Stimulated activated CD4-positive, alpha-beta T cell treated with anti-CD3 and anti-CD28 coated beads, Interleukin-2, amount 100 ng/mL, for 48 hours (primary cell): ENCODE data around the gene ZNF322.
A peak's percentile ranks its signal among the peaks of the same experiment; 100 is the strongest.

Experiments
- DNase-seq, 2 donors: peaks; one replicate each; pipeline ENCODE4 v3.0.0-alpha.2; 2020

ZNF322 gene

GRCh38 chr6:26613689-26614683, 45.6 kb downstream of the ZNF322 start:
- DNase-seq, result no peak

DNA sequence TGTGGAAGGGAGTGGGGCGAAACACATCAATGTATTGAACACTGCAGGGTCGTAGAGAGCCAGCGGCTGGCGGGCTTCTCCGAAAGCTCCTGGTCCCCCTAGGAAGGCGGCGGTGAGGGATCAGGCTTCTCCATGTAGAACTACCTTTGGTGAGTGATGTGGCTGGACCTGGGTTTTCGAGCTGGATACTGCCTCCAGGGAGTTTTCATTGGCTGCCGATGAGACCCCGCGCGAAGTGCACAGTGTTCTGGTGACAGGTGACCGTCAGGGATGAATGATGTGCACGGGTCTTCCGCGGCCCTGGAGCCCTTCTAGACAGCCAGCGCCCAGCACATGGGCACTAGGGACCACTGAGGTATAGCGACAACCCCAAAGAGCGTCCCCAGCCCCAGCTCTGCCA, 46.3 kb downstream of the ZNF322 start:
- no peak for DNase-seq

DNA sequence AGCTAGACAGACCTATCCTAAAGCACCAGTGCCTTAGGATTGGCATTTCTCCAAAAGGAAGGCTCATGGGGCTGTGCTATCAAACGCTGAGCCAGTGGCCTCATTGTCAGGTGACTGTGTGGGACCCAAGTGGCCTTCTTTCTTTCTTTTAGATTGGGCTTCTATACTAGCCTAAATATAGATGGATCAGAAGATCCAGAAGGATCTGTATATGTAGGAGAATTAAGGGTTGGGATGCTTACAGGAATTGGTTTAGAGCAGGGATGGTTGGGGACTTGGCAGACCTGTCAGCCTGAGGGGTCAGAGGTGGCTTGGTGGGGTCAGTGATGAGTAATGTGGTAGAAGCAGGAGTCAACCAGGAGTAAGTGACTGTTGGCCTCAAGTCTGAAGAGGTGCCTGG, 47.9 kb downstream of the ZNF322 start:
- no peak for DNase-seq

GRCh38 chr6:26609463-26609862, 50.1 kb downstream of the ZNF322 start:
- DNase-seq, result no peak

DNA sequence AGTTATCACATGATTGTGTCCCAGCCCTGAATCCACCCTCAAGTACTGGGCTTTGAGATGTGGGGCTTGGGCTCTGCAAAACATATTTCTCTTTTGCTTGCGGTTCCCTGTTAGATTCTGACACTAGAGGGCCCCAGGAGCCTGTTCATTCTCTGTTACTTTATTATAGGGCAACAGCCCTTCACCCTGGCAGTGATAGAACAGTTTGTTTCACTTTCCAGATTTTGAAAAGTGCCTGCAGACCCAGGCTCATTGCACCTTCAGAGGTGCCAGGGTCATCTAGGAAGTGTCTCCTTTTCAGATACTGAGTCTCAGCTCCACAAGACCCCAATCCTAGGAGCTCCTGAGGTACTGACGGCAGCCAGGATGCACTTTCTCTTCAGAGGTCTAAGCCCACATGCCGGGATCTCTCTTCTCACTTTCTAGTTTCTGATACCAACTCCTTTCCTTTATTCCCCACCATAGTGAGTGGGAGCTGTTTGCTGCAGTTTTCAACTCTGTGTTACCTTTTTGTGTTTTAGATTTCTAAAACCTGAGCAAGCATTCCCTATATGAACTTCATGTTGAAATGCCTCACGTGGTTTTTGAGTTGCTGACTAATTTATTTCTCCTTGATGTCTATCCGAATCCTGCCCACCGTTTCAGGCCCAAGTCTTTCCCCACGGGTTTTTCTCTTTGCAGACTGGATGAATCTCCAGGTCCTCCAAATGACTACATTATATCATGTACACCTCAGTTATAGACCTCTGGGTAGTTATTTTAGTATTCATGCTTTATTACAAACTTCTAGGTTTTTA, 51.9 kb downstream of the ZNF322 start:
- DNase-seq, result peak in 1 of 2 donors; percentile 42

GRCh38 chr6:26604797-26605196, 54.7 kb downstream of the ZNF322 start:
- no peak for DNase-seq

DNA sequence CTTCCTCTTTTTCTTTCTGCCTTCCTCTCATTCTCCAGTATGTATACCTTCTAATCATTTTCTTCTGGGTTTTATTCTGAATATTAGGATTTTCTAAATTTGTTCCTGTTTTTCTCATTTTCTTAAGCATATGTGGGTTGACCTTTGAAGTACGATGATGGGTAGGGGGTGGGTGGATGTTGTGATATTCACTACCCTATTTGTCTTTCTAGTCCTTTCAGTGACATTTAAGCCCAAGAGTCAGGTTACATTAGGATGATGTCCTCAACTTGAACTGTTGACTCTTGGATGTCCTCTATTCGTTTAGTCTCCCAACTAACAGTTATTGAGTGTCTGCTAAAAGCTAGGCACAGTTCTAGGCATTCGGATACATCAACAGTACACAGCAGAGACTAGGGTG, 55.5 kb downstream of the ZNF322 start:
- DNase-seq, result no peak

- no peak for DNase-seq
Observed at GRCh38 chr6:26602262-26602661, 57.3 kb downstream of the ZNF322 start.

- DNase-seq, result no peak
Observed at GRCh38 chr6:26600759-26601158, 58.8 kb downstream of the ZNF322 start.

GRCh38 chr6:26599591-26599990, 60.0 kb downstream of the ZNF322 start:
- no peak for DNase-seq

DNA sequence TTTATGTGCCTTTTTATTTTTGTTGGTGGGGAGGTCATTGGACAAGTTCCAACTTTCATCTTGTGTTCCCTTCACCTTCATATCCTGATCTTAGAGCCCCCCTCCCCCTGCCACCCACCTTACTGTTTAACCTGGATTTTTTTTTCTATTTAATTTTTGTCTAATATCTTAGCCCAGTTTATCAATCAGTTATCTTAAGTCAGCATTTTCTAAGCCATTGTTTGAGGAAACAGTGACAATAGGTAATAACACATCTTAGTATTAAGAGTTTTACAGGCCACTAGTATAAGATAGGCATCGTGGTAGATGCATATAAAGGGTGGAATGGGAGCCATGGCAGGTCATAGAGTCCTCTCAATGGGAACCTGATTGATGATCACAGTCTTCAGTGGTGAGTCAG, 60.4 kb downstream of the ZNF322 start:
- DNase-seq, result no peak

DNA sequence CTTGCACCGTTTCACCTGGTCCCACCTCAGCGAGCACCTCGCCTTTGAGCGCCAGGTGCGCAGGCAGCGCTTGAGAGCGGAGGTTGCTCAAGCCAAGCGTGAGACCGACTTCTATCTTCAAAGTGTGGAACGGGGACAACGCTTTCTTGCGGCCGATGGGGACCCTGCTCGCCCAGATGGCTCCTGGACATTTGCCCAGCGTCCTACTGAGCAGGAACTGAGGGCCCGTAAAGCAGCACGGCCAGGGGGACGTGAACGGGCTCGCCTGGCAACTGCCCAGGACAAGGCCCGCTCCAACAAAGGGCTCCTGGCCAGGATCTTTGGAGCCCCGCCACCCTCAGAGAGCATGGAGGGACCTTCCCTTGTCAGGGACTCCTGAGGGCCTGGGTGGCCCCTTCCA, 61.3 kb downstream of the ZNF322 start:
- no peak for DNase-seq

GRCh38 chr6:26597821-26598220, 61.7 kb downstream of the ZNF322 start:
- DNase-seq, result no peak

- no peak for DNase-seq
Observed at GRCh38 chr6:26597389-26597766, 62.2 kb downstream of the ZNF322 start.

DNA sequence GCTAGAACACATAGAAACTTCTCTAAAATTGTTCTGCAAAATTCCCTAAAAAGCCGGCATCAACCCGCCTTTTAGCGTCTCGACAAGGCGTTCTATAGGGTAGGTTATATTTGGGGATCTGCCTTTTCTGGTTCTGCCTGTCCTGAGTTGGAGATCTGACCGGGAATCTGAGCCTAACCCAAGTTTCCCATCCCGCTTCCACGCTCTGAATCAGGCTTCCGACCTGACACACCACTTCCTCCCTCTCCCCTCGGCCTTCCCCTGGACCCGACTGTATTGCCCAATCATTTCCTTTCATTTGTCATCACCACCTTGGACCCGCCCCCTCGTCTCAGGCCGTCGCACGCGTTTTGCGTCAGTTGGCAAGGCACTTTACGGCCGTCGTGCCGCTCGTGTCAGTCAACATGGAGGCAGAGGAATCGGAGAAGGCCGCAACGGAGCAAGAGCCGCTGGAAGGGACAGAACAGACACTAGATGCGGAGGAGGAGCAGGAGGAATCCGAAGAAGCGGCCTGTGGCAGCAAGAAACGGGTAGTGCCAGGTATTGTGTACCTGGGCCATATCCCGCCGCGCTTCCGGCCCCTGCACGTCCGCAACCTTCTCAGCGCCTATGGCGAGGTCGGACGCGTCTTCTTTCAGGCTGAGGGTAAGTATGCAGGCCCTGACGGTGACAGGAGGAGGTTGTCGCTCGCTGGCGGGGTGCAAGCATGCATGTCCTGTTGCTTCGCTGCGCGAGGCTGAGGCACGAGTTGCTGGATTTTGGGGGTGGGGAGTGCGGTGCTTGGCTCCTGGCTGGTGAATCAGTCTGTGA, 62.8 kb downstream of the ZNF322 start, which contains the start of gene ABT1:
TSS of gene ABT1 (plus strand) at position 375 of the 810 bp plus-strand sequence. CDS start at position 405, 30 bp downstream.
- DNase-seq, result peak; percentile 90 to 97

GRCh38 chr6:26595669-26596269, 63.8 kb downstream of the ZNF322 start:
- peak; percentile 88 to 89 for DNase-seq

DNA sequence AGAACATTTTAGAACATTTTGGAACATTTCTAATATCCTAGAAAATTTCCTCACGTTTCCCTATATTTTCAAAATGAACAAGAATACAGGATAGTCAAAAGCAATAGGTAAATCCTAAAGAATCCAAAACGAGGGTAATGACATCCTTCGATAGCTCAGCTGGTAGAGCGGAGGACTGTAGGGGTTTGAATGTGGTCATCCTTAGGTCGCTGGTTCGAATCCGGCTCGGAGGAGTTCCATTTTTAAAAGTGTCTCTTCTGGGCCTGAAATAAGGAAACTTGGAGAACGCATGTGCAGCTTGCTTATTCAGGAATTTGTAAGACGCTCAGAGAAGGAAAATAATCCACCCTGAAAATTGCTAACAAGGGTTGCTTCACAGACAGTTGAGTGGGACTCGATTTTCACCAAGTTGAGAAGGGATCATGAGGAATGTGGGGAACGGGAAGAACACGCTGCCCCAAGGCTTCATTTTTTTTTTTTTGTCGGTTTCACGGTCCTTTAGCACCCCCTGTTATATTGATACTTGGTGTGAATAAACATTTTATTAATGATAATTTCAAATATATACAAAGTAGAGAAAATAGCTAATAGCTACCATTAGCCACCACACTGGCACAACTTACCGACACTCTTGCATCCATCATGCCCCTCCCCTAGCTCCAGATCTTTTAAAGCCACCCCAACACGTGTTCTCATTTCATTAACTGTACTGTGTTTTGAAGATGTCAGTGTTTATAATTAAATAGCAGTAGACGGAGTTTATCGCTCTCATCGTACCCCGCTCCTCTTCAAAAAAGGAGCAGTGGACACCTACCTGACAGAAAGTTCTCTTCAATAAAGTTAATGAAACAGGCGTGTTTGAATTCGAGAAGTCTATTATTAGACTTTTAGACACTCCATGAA, 64.6 kb downstream of the ZNF322 start:
- DNase-seq, result peak; percentile 56 to 58

DNA sequence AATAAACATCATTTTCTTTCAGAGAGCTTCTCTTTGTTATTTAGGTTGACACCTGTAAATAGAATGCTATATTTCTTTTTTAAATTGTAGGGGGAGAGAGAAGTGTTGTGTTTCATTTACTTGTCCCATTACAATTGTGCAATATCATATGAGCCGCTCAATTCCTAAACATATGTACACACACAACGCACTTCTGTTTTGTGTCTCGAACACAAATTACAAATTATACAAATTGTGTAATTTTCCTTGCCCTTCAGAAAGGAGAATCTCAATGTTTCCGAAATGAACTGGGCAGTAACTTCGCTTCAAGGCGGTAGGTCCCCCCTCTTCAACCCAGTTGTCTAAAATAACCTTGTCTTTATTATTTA, 65.4 kb downstream of the ZNF322 start:
- DNase-seq, result no peak

DNA sequence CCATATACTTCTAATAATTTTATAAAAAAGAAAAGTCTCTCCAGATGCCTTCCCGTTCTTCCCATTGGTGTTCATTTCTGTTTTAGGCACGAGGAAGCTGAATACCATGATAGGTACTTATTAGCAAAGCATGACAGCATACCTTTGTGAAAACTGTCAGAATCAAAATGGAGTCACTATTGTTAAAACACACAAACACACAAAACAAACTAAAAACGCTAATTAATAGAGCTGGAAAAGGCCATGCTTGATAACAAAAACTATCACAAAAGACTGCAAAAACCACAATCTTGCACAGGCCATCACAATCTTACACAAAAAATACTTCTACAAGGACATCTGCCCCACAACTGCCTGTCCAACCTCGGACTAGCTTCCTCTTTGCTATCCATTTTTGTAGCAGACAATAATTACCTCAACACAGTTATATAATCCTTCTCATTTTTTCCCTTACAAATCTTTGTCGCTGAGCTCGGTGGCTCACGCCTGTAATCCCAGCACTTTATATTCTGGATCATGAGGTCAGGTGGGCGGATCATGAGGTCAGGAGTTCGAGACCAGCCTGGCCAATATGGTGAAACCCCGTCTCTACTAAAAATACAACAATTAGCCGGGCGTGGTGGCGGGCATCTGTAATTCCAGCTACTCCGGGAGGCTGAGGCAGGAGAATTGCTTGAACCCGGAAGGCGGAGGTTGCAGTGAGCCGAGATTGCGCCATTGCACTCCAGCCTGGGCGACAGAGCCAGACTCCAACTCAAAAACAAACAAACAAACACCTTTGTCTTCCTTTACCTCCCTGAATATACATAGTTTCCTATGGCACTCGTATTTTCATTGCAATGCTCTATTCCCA, 66.0 kb downstream of the ZNF322 start:
- DNase-seq, result no peak

GRCh38 chr6:26592649-26593048, 66.9 kb downstream of the ZNF322 start:
- DNase-seq, result no peak
